ENCODE data around the gene TRERF1.

Gene TRERF1

GRCh38 chr6:42454428-42454791 lies 2.7 kb upstream of the TRERF1 start:
- H3K4me1 ChIP-seq (ENCODE audit: low read length): peaks cover 6% of the 10 kb centered on the region; the same call in 1 of the 2 replicates
- H3K9me3 ChIP-seq (replicated peaks; ENCODE audit: insufficient read depth, low read length): no peaks in the 10 kb centered on the region
- H3K9me2 ChIP-seq (replicated peaks; ENCODE audit: insufficient read depth, low read length): no peaks in the 10 kb centered on the region
- TF ChIP-seq EZH2phosphoT487 (IDR thresholded peaks at IDR 0.05; ENCODE audit: low read length): no peak
- no peak for TF ChIP-seq EZH2 (optimal IDR thresholded peaks at IDR 0.05; ENCODE audit: low read depth, low read length)
- no peak for TF ChIP-seq CTCF (IDR thresholded peaks at IDR 0.05; ENCODE audit: low read length)
- H3K79me2 ChIP-seq (ENCODE audit: low read length): peaks cover 23% of the 10 kb centered on the region
- DNase-seq: no peak
- no peak overlapping the region for H3K9ac ChIP-seq (ENCODE audit: low read length)
- no peaks in the 10 kb centered on the region for H4K20me1 ChIP-seq (ENCODE audit: insufficient read depth, low read length)
- no peak overlapping the region for H3K4me2 ChIP-seq (ENCODE audit: low read depth, low read length)
- no peaks in the 10 kb centered on the region for H3K27me3 ChIP-seq (replicated peaks; ENCODE audit: insufficient read depth, low read length)
- H3K4me3 ChIP-seq (ENCODE audit: low read length): no peak overlapping the region
- peaks cover 16% of the 10 kb centered on the region; the same call in 1 of the 2 replicates for H3F3A ChIP-seq (ENCODE audit: insufficient read depth, low read length)
- H3K27ac ChIP-seq (ENCODE audit: low read length): no peak overlapping the region
- no peaks in the 10 kb centered on the region for H3K36me3 ChIP-seq (replicated peaks; ENCODE audit: insufficient read depth, low read length)
- no peak overlapping the region for H2AFZ ChIP-seq (ENCODE audit: low read length)

GRCh38 chr6:42453654-42454427 lies 2.1 kb upstream of the TRERF1 start:
- no peaks in the 10 kb centered on the region for H4K20me1 ChIP-seq (ENCODE audit: insufficient read depth, low read length)
- no peaks in the 10 kb centered on the region for H3K9me3 ChIP-seq (replicated peaks; ENCODE audit: insufficient read depth, low read length)
- peak overlapping the region; percentile 81; the same call in 1 of the 2 replicates for H3K9ac ChIP-seq (ENCODE audit: low read length)
- H3K36me3 ChIP-seq (replicated peaks; ENCODE audit: insufficient read depth, low read length): no peaks in the 10 kb centered on the region
- no peak for TF ChIP-seq EZH2phosphoT487 (IDR thresholded peaks at IDR 0.05; ENCODE audit: low read length)
- no peak for TF ChIP-seq EZH2 (optimal IDR thresholded peaks at IDR 0.05; ENCODE audit: low read depth, low read length)
- TF ChIP-seq CTCF (IDR thresholded peaks at IDR 0.05; ENCODE audit: low read length): no peak
- H3K9me2 ChIP-seq (replicated peaks; ENCODE audit: insufficient read depth, low read length): no peaks in the 10 kb centered on the region
- H3K4me2 ChIP-seq (ENCODE audit: low read depth, low read length): peak overlapping the region; percentile 97; the same call in 1 of the 2 replicates
- H3K4me1 ChIP-seq (ENCODE audit: low read length): peaks cover 11% of the 10 kb centered on the region; the same call in 1 of the 2 replicates
- 0 out of 2 replicates have a peak overlapping the region, but pooled peaks have one; percentile 82 for H3K27ac ChIP-seq (ENCODE audit: low read length)
- H2AFZ ChIP-seq (ENCODE audit: low read length): peak overlapping the region; percentile 84; the same call in 1 of the 2 replicates
- peak overlapping the region; percentile 98; the same call in 1 of the 2 replicates for H3K4me3 ChIP-seq (ENCODE audit: low read length)
- H3K79me2 ChIP-seq (ENCODE audit: low read length): peaks cover 28% of the 10 kb centered on the region
- peaks cover 16% of the 10 kb centered on the region for H3F3A ChIP-seq (ENCODE audit: insufficient read depth, low read length)
- no peak for DNase-seq
- H3K27me3 ChIP-seq (replicated peaks; ENCODE audit: insufficient read depth, low read length): no peaks in the 10 kb centered on the region

GRCh38 chr6:42453031-42453653 lies 1.4 kb upstream of the TRERF1 start:
- no peaks in the 10 kb centered on the region for H4K20me1 ChIP-seq (ENCODE audit: insufficient read depth, low read length)
- H3K27me3 ChIP-seq (replicated peaks; ENCODE audit: insufficient read depth, low read length): no peaks in the 10 kb centered on the region
- H3K27ac ChIP-seq (ENCODE audit: low read length): peak overlapping the region; percentile 82; the same call in 1 of the 2 replicates
- peak; percentile 89 for DNase-seq
- TF ChIP-seq EZH2 (optimal IDR thresholded peaks at IDR 0.05; ENCODE audit: low read depth, low read length): no peak
- TF ChIP-seq CTCF (IDR thresholded peaks at IDR 0.05; ENCODE audit: low read length): no peak
- no peak for TF ChIP-seq EZH2phosphoT487 (IDR thresholded peaks at IDR 0.05; ENCODE audit: low read length)
- peaks cover 35% of the 10 kb centered on the region for H3K79me2 ChIP-seq (ENCODE audit: low read length)
- H3K36me3 ChIP-seq (replicated peaks; ENCODE audit: insufficient read depth, low read length): no peaks in the 10 kb centered on the region; the same call in 1 of the 2 replicates
- H3K9me2 ChIP-seq (replicated peaks; ENCODE audit: insufficient read depth, low read length): no peaks in the 10 kb centered on the region
- peaks cover 12% of the 10 kb centered on the region; the same call in 1 of the 2 replicates for H3K4me1 ChIP-seq (ENCODE audit: low read length)
- peaks cover 16% of the 10 kb centered on the region for H3F3A ChIP-seq (ENCODE audit: insufficient read depth, low read length)
- H3K4me2 ChIP-seq (ENCODE audit: low read depth, low read length): peak overlapping the region; percentile 97
- H3K4me3 ChIP-seq (ENCODE audit: low read length): peak overlapping the region; percentile 98
- H3K9ac ChIP-seq (ENCODE audit: low read length): peak overlapping the region; percentile 81
- H3K9me3 ChIP-seq (replicated peaks; ENCODE audit: insufficient read depth, low read length): no peaks in the 10 kb centered on the region
- H2AFZ ChIP-seq (ENCODE audit: low read length): peak overlapping the region; percentile 84

Data from MM.1S (cell line).